GM12873 (cell line): Measurements from ENCODE around the gene PIGU.

Experiments
- CTCF ChIP-seq: IDR thresholded peaks from 2 replicates; pipeline ENCODE4 v1.5.1; 2012; ENCODE audit warnings: low read depth, mild to moderate bottlenecking, moderate library complexity, low read length, control low read depth; ENCODE audit not compliant: insufficient read depth; ENCODE audit errors: missing control alignments

Gene PIGU

GRCh38 chr20:34527016-34527415 lies 149.9 kb downstream of the PIGU start:
- TF ChIP-seq CTCF: no peak

- TF ChIP-seq CTCF: no peak
These were observed 150.4 kb downstream of the PIGU start for GRCh38 chr20:34526466-34526865.

- no peak for TF ChIP-seq CTCF
These were observed 151.0 kb downstream of the PIGU start for GRCh38 chr20:34525709-34526416.

- no peak for TF ChIP-seq CTCF
These were observed 151.6 kb downstream of the PIGU start for GRCh38 chr20:34525342-34525708.

GRCh38 chr20:34524426-34524825 lies 152.5 kb downstream of the PIGU start:
- TF ChIP-seq CTCF: no peak

GRCh38 chr20:34522969-34523871 lies 153.7 kb downstream of the PIGU start:
- TF ChIP-seq CTCF: peak; percentile 88

GRCh38 chr20:34517114-34517505 lies 159.8 kb downstream of the PIGU start:
- no peak for TF ChIP-seq CTCF
